NOMO-1 treated with dmso at 0.1 percent for 144 hours (cell line): ENCODE measurements around the gene RNASE9.
"Not testable (repeated sequence)": the region's sequence is repeated elsewhere in the genome, so short reads cannot be mapped to it uniquely, and the experiment has no call there.

ENCODE experiments used
- DNase-seq: peaks from one replicate; lab custom pipeline; 2025; ENCODE audit not compliant: unreplicated experiment; lab: John Stamatoyannopoulos, UW

RNASE9 gene

GRCh38 chr14:20524027-20524426 lies 36.8 kb downstream of the RNASE9 start:
- no peak for DNase-seq

GRCh38 chr14:20522332-20522731 lies 38.5 kb downstream of the RNASE9 start:
- DNase-seq = no peak

- no peak for DNase-seq
Observed at GRCh38 chr14:20516921-20517320, 43.9 kb downstream of the RNASE9 start.

- no peak for DNase-seq
Observed at GRCh38 chr14:20515846-20516245, 45.0 kb downstream of the RNASE9 start.

GRCh38 chr14:20512177-20512905 lies 48.5 kb downstream of the RNASE9 start:
- DNase-seq = no peak

- no peak for DNase-seq
Observed at GRCh38 chr14:20508367-20508766, 52.5 kb downstream of the RNASE9 start.

GRCh38 chr14:20507537-20507936 lies 53.3 kb downstream of the RNASE9 start:
- DNase-seq = not testable (repeated sequence)

DNA sequence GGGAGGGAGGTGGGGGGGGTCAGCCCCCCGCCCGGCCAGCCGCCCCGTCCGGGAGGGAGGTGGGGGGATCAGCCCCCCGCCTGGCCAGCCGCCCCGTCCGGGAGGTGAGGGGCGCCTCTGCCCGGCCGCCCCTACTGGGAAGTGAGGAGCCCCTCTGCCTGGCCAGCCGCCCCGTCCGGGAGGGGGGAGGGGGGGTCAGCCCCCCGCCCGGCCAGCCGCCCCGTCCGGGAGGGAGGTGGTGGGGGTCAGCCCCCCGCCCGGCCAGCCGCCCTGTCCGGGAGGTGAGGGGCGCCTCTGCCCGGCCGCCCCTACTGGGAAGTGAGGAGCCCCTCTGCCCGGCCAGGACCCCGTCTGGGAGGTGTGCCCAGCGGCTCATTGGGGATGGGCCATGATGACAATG lies 54.1 kb downstream of the RNASE9 start:
- not testable (repeated sequence) for DNase-seq

DNA sequence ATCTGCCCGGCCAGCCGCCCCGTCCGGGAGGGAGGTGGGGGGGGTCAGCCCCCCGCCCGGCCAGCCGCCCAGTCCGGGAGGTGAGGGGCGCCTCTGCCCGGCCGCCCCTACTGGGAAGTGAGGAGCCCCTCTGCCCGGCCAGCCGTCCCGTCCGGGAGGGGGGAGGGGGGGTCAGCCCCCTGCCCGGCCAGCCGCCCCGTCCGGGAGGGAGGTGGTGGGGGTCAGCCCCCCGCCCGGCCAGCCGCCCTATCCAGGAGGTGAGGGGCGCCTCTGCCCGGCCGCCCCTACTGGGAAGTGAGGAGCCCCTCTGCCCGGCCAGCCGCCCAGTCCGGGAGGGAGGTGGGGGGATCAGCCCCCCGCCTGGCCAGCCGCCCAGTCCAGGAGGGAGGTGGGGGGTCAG lies 54.6 kb downstream of the RNASE9 start:
- DNase-seq = not testable (repeated sequence)
